HCT116 (cell line): Measurements from ENCODE around the gene PHF21B.

Experiments
- CTCF ChIP-seq, 3 experiments: fragments of 200-600 bp in 1 of 3; sonication (generic) in 1 of 3; IDR thresholded peaks in 2 of 3; conservative IDR thresholded peaks in 1 of 3; 2 replicates each; pipeline ENCODE4 v1.5.1; 2012 to 2017; ENCODE audit warnings: low read depth in 2 of 3, low read length in 2 of 3, antibody characterized with exemption in 1 of 3, borderline replicate concordance in 1 of 3, control low read depth in 1 of 3, mild to moderate bottlenecking in 1 of 3, mixed read lengths in 1 of 3, mixed run types in 1 of 3, moderate library complexity in 1 of 3; ENCODE audit not compliant: insufficient read depth in 1 of 3
- EZH2 ChIP-seq: fragments of 200-600 bp; sonication (generic); IDR thresholded peaks from 2 replicates; pipeline ENCODE4 v1.6.1; 2017; ENCODE audit warnings: antibody characterized with exemption, mixed run types
- MAX ChIP-seq: IDR thresholded peaks from 2 replicates; pipeline ENCODE4 v1.6.1; 2012
- POLR2AphosphoS5 ChIP-seq: IDR thresholded peaks from 2 replicates; pipeline ENCODE4 v1.6.1; 2011; ENCODE audit warnings: mild to moderate bottlenecking, low read depth, low read length, moderate library complexity
- SRF ChIP-seq: IDR thresholded peaks from 2 replicates; pipeline ENCODE4 v1.6.1; 2012; ENCODE audit warnings: low read depth
- TCF7L2 ChIP-seq: IDR thresholded peaks from 2 replicates; pipeline ENCODE4 v1.7.0; 2011; ENCODE audit warnings: borderline replicate concordance, inconsistent platforms; ENCODE audit not compliant: insufficient read depth, insufficient read length; ENCODE audit errors: extremely low read depth
- YY1 ChIP-seq: IDR thresholded peaks from 2 replicates; pipeline ENCODE4 v1.6.1; 2011; ENCODE audit warnings: low read length, low read depth, moderate library complexity, mild to moderate bottlenecking; ENCODE audit not compliant: insufficient replicate concordance; ENCODE audit errors: extremely low read depth
- ZFX ChIP-seq: fragments of 450-650 bp; IDR thresholded peaks from 2 replicates; pipeline ENCODE4 v1.6.1; 2017

- TF ChIP-seq CTCF (IDR thresholded peaks at IDR 0.05 in 2 of 3, conservative IDR thresholded peaks at IDR 0.05 in 1 of 3; ENCODE audit: borderline replicate concordance in 1 of 3, insufficient read depth in 1 of 3, low read depth in 2 of 3, low read length in 2 of 3) (no peak), TCF7L2 (no peak), ZFX (no peak), MAX (no peak), POLR2AphosphoS5 (no peak), YY1 (no peak), SRF (no peak), EZH2 (no peak)
Measured at GRCh38 chr22:45010532-45010900, 711 bp upstream of the PHF21B start.
